HepG2 (cell line): ENCODE data around the gene DDRGK1. TPM values are rescaled to one million over a fixed set of nuclear protein-coding genes. Genes with fewer than 3 reads are reported as not detected.

Experiments
- ATF7-NPFF ChIP-seq: sonication (generic); formaldehyde crosslinking; IDR thresholded peaks from 2 replicates; pipeline ENCODE4 v1.8.1; 2023; ENCODE audit warnings: mild to moderate bottlenecking, low read depth, missing genetic modification reagents, moderate library complexity
- FOSL1 ChIP-seq: sonication (generic); formaldehyde crosslinking; IDR thresholded peaks from 2 replicates; pipeline ENCODE4 v1.9.0; 2021; ENCODE audit warnings: missing genetic modification reagents, borderline replicate concordance
- MAFK ChIP-seq, 2 experiments: IDR thresholded peaks in 1 of 2; conservative IDR thresholded peaks in 1 of 2; 2 replicates each; pipeline ENCODE4 v1.6.1; 2011; ENCODE audit warnings: improper control_type of control experiment in 2 of 2, low read length in 2 of 2
- NCOA1 ChIP-seq: sonication (generic); formaldehyde crosslinking; IDR thresholded peaks from 2 replicates; pipeline ENCODE4 v1.9.0; 2021; ENCODE audit warnings: missing genetic modification reagents
- SYNCRIP ChIP-seq: fragments of 200-400 bp; formaldehyde crosslinking; IDR thresholded peaks from 2 replicates; pipeline ENCODE4 v1.6.1; 2018; ENCODE audit warnings: mild to moderate bottlenecking, low read depth, low read length; ENCODE audit not compliant: insufficient read depth
- TCF12 ChIP-seq, 2 experiments: fragments of 450-650 bp in 1 of 2; sonication (generic) in 1 of 2; formaldehyde crosslinking in 1 of 2; IDR thresholded peaks; 2 replicates each; pipeline versions ENCODE4 v1.6.1 to v1.8.0; 2017 to 2022; ENCODE audit warnings: antibody characterized with exemption in 1 of 2, mild to moderate bottlenecking in 1 of 2, missing genetic modification reagents in 1 of 2, moderate library complexity in 1 of 2
- ZFYVE20 ChIP-seq: sonication (generic); formaldehyde crosslinking; IDR thresholded peaks from 2 replicates; pipeline ENCODE4 v1.8.0; 2023; ENCODE audit warnings: low read depth, mild to moderate bottlenecking, moderate library complexity, missing genetic modification reagents, borderline replicate concordance
- ZNF263 ChIP-seq: sonication (generic); formaldehyde crosslinking; IDR thresholded peaks from 2 replicates; pipeline ENCODE4 v1.4.0; 2020; ENCODE audit warnings: missing genetic modification reagents
- ZNF274 ChIP-seq: sonication (generic); formaldehyde crosslinking; IDR thresholded peaks from 2 replicates; pipeline ENCODE4 v1.5.1; 2020; ENCODE audit warnings: mild to moderate bottlenecking, missing genetic modification reagents
- ZNF605 ChIP-seq: sonication (generic); formaldehyde crosslinking; IDR thresholded peaks from 2 replicates; pipeline ENCODE4 v1.8.0; 2022; ENCODE audit warnings: mild to moderate bottlenecking, missing genetic modification reagents
- polyA plus RNA-seq, 8 experiments: library from polyadenylated mRNA; depleted of rRNA in 3 of 8; stranded (reverse) in 7 of 8; unstranded in 1 of 8; fragments of >200 nt; fragmentation: Illumina TruSeq in 4 of 8; extraction: Trizol in 4 of 8; gene quantifications; 2 replicates each; pipeline versions ENCODE4 v1.2.1 to v1.2.3, GENCODE V29; 2011 to 2016; ENCODE audit warnings: low read depth in 4 of 8, missing spikeins in 1 of 8, mixed read lengths in 1 of 8; ENCODE audit not compliant: insufficient read depth in 1 of 8
- total RNA-seq, 5 experiments: library from RNA; depleted of rRNA; stranded (reverse); fragments of >200 nt; fragmentation: Illumina TruSeq; extraction: Trizol; gene quantifications; 2 replicates each; pipeline ENCODE4 v1.2.3, GENCODE V29; 2016; ENCODE audit warnings: low read depth in 1 of 5
- TF ChIP-seq, protein P1 (sequence below): IDR thresholded peaks from 2 replicates; pipeline ENCODE4 v1.6.1; 2016; ENCODE audit warnings: low read depth, borderline replicate concordance
- TF ChIP-seq, protein P2 (sequence below): sonication (generic); formaldehyde crosslinking; IDR thresholded peaks from 2 replicates; pipeline ENCODE4 v1.4.0; 2020; ENCODE audit warnings: mild to moderate bottlenecking, missing genetic modification reagents
- TF ChIP-seq, protein P3 (sequence below): sonication (generic); formaldehyde crosslinking; IDR thresholded peaks from 2 replicates; pipeline ENCODE4 v1.4.0; 2020; ENCODE audit warnings: missing genetic modification reagents, borderline replicate concordance
- TF ChIP-seq, protein P4 (sequence below): sonication (generic); formaldehyde crosslinking; IDR thresholded peaks from 2 replicates; pipeline ENCODE4 v1.4.0; 2020; ENCODE audit warnings: missing genetic modification reagents
- TF ChIP-seq, protein P5 (sequence below): sonication (generic); formaldehyde crosslinking; IDR thresholded peaks from 2 replicates; pipeline ENCODE4 v1.9.0; 2022; ENCODE audit warnings: missing genetic modification reagents, mild to moderate bottlenecking, borderline replicate concordance
- TF ChIP-seq, protein P6 (sequence below): sonication (generic); formaldehyde crosslinking; IDR thresholded peaks from 2 replicates; pipeline ENCODE4 v1.5.1; 2020; ENCODE audit warnings: mild to moderate bottlenecking, missing genetic modification reagents, moderate library complexity

DDRGK1 gene
- total and polyA plus RNA-seq, 2 of the 13 experiments (the other 11 are each of a cell fraction or from before 2014, with no cell fraction given), result 96.7 to 149 TPM

DNA sequence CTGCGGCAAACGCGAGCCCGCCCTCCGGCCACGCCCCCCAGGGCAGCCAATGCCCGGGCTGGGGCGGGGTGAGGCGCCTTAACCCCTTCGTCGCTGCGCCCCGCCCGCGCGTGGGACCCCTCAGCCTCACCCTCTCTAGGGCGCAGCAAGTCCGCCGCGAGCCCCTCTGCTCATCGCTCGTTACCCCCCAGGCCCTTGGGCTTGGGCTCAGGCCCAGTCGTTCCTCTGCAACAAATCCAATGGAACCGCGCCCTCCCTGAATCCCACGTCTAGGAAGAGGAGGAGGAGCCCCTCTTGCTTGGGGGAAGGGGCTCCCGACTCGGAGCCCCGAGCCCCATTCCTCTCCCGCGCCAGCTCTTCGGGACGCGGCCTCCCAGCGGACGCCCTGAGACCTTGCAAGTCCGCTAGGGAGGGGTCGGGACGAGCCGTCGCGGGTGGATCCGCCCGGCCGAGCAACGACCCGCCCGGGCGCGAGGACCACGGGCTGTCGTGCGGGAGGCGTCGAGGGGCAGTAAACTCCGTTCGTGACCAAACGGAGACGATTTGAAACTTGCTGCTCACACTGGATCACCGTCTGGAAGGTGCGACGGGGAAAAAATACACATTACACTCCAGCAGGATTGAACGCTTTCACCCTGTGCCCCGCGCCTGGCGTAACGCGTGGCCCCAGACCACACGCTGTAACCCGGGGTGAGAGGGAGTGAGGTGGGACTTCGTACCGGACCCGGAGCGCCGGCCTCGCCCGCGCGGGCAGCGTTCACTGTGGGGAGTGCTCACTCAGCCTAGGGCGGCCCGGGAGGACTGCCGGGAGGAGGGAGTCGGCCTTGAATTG is 30.7 kb downstream of the DDRGK1 start (continued):
- TF ChIP-seq, protein P1, sequence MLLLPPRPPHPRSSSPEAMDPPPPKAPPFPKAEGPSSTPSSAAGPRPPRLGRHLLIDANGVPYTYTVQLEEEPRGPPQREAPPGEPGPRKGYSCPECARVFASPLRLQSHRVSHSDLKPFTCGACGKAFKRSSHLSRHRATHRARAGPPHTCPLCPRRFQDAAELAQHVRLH, result peak; percentile 80; the same call in 1 of the 2 replicates
- peak; percentile 97; the same call in 1 of the 2 replicates for TF ChIP-seq ZNF274 (CRISPR knock-in tag)
- TF ChIP-seq, protein P2, sequence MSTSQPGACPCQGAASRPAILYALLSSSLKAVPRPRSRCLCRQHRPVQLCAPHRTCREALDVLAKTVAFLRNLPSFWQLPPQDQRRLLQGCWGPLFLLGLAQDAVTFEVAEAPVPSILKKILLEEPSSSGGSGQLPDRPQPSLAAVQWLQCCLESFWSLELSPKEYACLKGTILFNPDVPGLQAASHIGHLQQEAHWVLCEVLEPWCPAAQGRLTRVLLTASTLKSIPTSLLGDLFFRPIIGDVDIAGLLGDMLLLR (CRISPR knock-in tag), result peak; percentile 84
- peak; percentile 87 for TF ChIP-seq ATF7-NPFF
- TF ChIP-seq, protein P3, sequence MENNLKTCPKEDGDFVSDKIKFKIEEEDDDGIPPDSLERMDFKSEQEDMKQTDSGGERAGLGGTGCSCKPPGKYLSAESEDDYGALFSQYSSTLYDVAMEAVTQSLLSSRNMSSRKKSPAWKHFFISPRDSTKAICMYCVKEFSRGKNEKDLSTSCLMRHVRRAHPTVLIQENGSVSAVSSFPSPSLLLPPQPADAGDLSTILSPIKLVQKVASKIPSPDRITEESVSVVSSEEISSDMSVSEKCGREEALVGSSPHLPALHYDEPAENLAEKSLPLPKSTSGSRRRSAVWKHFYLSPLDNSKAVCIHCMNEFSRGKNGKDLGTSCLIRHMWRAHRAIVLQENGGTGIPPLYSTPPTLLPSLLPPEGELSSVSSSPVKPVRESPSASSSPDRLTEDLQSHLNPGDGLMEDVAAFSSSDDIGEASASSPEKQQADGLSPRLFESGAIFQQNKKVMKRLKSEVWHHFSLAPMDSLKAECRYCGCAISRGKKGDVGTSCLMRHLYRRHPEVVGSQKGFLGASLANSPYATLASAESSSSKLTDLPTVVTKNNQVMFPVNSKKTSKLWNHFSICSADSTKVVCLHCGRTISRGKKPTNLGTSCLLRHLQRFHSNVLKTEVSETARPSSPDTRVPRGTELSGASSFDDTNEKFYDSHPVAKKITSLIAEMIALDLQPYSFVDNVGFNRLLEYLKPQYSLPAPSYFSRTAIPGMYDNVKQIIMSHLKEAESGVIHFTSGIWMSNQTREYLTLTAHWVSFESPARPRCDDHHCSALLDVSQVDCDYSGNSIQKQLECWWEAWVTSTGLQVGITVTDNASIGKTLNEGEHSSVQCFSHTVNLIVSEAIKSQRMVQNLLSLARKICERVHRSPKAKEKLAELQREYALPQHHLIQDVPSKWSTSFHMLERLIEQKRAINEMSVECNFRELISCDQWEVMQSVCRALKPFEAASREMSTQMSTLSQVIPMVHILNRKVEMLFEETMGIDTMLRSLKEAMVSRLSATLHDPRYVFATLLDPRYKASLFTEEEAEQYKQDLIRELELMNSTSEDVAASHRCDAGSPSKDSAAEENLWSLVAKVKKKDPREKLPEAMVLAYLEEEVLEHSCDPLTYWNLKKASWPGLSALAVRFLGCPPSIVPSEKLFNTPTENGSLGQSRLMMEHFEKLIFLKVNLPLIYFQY (CRISPR knock-in tag), result peak; percentile 79; the same call in 1 of the 2 replicates
- TF ChIP-seq, protein P4, sequence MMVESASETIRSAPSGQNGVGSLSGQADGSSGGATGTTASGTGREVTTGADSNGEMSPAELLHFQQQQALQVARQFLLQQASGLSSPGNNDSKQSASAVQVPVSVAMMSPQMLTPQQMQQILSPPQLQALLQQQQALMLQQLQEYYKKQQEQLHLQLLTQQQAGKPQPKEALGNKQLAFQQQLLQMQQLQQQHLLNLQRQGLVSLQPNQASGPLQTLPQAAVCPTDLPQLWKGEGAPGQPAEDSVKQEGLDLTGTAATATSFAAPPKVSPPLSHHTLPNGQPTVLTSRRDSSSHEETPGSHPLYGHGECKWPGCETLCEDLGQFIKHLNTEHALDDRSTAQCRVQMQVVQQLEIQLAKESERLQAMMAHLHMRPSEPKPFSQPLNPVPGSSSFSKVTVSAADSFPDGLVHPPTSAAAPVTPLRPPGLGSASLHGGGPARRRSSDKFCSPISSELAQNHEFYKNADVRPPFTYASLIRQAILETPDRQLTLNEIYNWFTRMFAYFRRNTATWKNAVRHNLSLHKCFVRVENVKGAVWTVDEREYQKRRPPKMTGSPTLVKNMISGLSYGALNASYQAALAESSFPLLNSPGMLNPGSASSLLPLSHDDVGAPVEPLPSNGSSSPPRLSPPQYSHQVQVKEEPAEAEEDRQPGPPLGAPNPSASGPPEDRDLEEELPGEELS, result peak; percentile 14; the same call in 1 of the 2 replicates
- peak; percentile 57; the same call in 1 of the 2 replicates for TF ChIP-seq NCOA1 (CRISPR knock-in tag)
- no peak for TF ChIP-seq TCF12 (IDR thresholded peaks at IDR 0.05)
- TF ChIP-seq TCF12 (CRISPR knock-in tag; IDR thresholded peaks at IDR 0.05), result peak; percentile 51; the same call in 1 of the 2 replicates
- 0 out of 4 replicates have a peak, but pooled peaks of 1 of the 2 experiments have one; percentile 21 for TF ChIP-seq MAFK (conservative IDR thresholded peaks at IDR 0.05 in 1 of 2, IDR thresholded peaks at IDR 0.05 in 1 of 2; ENCODE audit: low read length in 2 of 2)
- peak; percentile 100 for TF ChIP-seq ZNF263 (CRISPR knock-in tag)
- no peak; the same call in 1 of the 2 replicates for TF ChIP-seq FOSL1 (CRISPR knock-in tag)
- peak; percentile 90; the same call in 1 of the 2 replicates for TF ChIP-seq ZFYVE20 (CRISPR knock-in tag)
- TF ChIP-seq, protein P5, sequence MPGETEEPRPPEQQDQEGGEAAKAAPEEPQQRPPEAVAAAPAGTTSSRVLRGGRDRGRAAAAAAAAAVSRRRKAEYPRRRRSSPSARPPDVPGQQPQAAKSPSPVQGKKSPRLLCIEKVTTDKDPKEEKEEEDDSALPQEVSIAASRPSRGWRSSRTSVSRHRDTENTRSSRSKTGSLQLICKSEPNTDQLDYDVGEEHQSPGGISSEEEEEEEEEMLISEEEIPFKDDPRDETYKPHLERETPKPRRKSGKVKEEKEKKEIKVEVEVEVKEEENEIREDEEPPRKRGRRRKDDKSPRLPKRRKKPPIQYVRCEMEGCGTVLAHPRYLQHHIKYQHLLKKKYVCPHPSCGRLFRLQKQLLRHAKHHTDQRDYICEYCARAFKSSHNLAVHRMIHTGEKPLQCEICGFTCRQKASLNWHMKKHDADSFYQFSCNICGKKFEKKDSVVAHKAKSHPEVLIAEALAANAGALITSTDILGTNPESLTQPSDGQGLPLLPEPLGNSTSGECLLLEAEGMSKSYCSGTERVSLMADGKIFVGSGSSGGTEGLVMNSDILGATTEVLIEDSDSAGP (CRISPR knock-in tag), result peak; percentile 96
- TF ChIP-seq ZNF605 (CRISPR knock-in tag), result peak; percentile 94
- no peak for TF ChIP-seq SYNCRIP
- TF ChIP-seq, protein P6, sequence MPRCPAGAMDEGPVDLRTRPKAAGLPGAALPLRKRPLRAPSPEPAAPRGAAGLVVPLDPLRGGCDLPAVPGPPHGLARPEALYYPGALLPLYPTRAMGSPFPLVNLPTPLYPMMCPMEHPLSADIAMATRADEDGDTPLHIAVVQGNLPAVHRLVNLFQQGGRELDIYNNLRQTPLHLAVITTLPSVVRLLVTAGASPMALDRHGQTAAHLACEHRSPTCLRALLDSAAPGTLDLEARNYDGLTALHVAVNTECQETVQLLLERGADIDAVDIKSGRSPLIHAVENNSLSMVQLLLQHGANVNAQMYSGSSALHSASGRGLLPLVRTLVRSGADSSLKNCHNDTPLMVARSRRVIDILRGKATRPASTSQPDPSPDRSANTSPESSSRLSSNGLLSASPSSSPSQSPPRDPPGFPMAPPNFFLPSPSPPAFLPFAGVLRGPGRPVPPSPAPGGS (CRISPR knock-in tag), result peak; percentile 90; the same call in 1 of the 2 replicates
